Endothelial cell of umbilical vein (primary cell): ENCODE data around the gene MAPKAP1. TPM values are rescaled to one million over a fixed set of nuclear protein-coding genes. Genes with fewer than 3 reads are reported as not detected.

ENCODE experiments used
- BruUV-seq: library from RNA; stranded (reverse); fragments of 400-500 nt; replicated peaks from 2 replicates; lab custom pipeline; 2021; lab: Mats Ljungman, UMichigan
- CTCF ChIA-PET: fragments of 300-600, 350-600 bp; sonication (Branson Sonifier 250); formaldehyde crosslinking; loops from one replicate; lab custom pipeline; 2021; ENCODE audit warnings: antibody characterized with exemption, inconsistent platforms; lab: Charles Lee
- POLR2A ChIA-PET: fragments of 300-600, 350-600 bp; sonication (Branson Sonifier 250); formaldehyde crosslinking; loops from one replicate; lab custom pipeline; 2021; ENCODE audit warnings: antibody characterized with exemption, inconsistent platforms; lab: Charles Lee
- DNase-seq: peaks from one replicate; pipeline ENCODE4 v3.0.0-alpha.2; 2011; ENCODE audit warnings: low read depth, low spot score
- FAIRE-seq: peaks from 2 replicates; lab custom pipeline; 2011; peaks lifted over from hg19 to GRCh38; lab: Jason Lieb, UNC
- H2AFZ ChIP-seq: 2 replicates; pipeline ENCODE4 v1.6.0; 2012; ENCODE audit warnings: low read depth, low read length, control low read depth, inconsistent platforms
- H3K27ac ChIP-seq: 2 replicates; pipeline ENCODE4 v1.5.1; 2011; ENCODE audit warnings: low read depth, mild to moderate bottlenecking, control low read depth, low read length, moderate library complexity; ENCODE audit not compliant: insufficient read depth
- H3K27me3 ChIP-seq, 2 experiments: 2 replicates each; pipeline versions ENCODE4 v1.6.0 to v1.6.1; 2011; ENCODE audit warnings: low read length in 2 of 2, mixed read lengths in 1 of 2; ENCODE audit not compliant: control insufficient read depth in 2 of 2, insufficient read depth in 2 of 2
- H3K36me3 ChIP-seq, 2 experiments: 2 replicates in 1 of 2; 3 replicates in 1 of 2; pipeline ENCODE4 v1.5.1; 2011; ENCODE audit warnings: low read length in 2 of 2, mild to moderate bottlenecking in 1 of 2, moderate library complexity in 1 of 2; ENCODE audit not compliant: control insufficient read depth in 2 of 2, insufficient read depth in 2 of 2; ENCODE audit errors: extremely low read depth in 1 of 2
- H3K4me1 ChIP-seq: 3 replicates; pipeline ENCODE4 v1.5.1; 2011; ENCODE audit warnings: mild to moderate bottlenecking, low read length; ENCODE audit not compliant: control insufficient read depth, insufficient read depth; ENCODE audit errors: extremely low read depth
- H3K4me2 ChIP-seq: 2 replicates; pipeline ENCODE4 v1.6.1; 2011; ENCODE audit warnings: low read length, control low read depth, mixed read lengths; ENCODE audit not compliant: insufficient read depth
- H3K4me3 ChIP-seq, 3 experiments: fragments of 200-600 bp in 1 of 3; sonication (generic), shearing (Covaris generic) in 1 of 3; replicated peaks in 1 of 3; 2 replicates each; pipeline ENCODE4 v1.5.1; 2011 to 2016; ENCODE audit warnings: control low read depth in 3 of 3, low read length in 3 of 3, mild to moderate bottlenecking in 2 of 3, inconsistent platforms in 1 of 3, low read depth in 1 of 3, moderate library complexity in 1 of 3; ENCODE audit not compliant: insufficient read depth in 1 of 3
- H3K79me2 ChIP-seq: 2 replicates; pipeline ENCODE4 v1.6.0; 2012; ENCODE audit warnings: low read length, inconsistent platforms; ENCODE audit not compliant: control insufficient read depth, insufficient read depth
- H3K9ac ChIP-seq: replicated peaks from 2 replicates; pipeline ENCODE3; 2011; ENCODE audit warnings: low read length, control low read depth; ENCODE audit not compliant: insufficient read depth; ENCODE audit errors: extremely low read depth
- H3K9me1 ChIP-seq: replicated peaks from 3 replicates; pipeline ENCODE4 v1.6.0; 2011; ENCODE audit warnings: mild to moderate bottlenecking, low read length; ENCODE audit not compliant: control insufficient read depth, insufficient read depth; ENCODE audit errors: extremely low read depth
- H3K9me3 ChIP-seq: replicated peaks from 2 replicates; pipeline ENCODE4 v1.5.1; 2012; ENCODE audit warnings: low read length, inconsistent platforms; ENCODE audit not compliant: control insufficient read depth, insufficient read depth
- H4K20me1 ChIP-seq: replicated peaks from 2 replicates; pipeline ENCODE3; 2011; ENCODE audit warnings: mild to moderate bottlenecking, low read length; ENCODE audit not compliant: control insufficient read depth, insufficient read depth; ENCODE audit errors: extremely low read depth
- EZH2 ChIP-seq: IDR thresholded peaks from 2 replicates; pipeline ENCODE4 v1.6.1; 2012; ENCODE audit warnings: borderline replicate concordance, low read depth, mild to moderate bottlenecking, moderate library complexity, low read length, inconsistent platforms; ENCODE audit not compliant: severe bottlenecking
- FOS ChIP-seq: IDR thresholded peaks from 2 replicates; pipeline ENCODE4 v1.6.1; 2011; ENCODE audit warnings: mild to moderate bottlenecking, low read length, moderate library complexity, borderline replicate concordance; ENCODE audit not compliant: insufficient read depth
- GATA2 ChIP-seq: IDR thresholded peaks from 2 replicates; pipeline ENCODE4 v1.7.0; 2011; ENCODE audit warnings: low read depth, mild to moderate bottlenecking, moderate library complexity, mixed read lengths, low read length; ENCODE audit not compliant: insufficient read length, insufficient read depth
- JUN ChIP-seq: IDR thresholded peaks from 2 replicates; pipeline ENCODE4 v1.6.1; 2011; ENCODE audit warnings: borderline replicate concordance, low read depth; ENCODE audit not compliant: insufficient read length, insufficient read depth
- MYC ChIP-seq: IDR thresholded peaks from one replicate; pipeline ENCODE4 v1.6.1; 2011; ENCODE audit warnings: mild to moderate bottlenecking, low read depth, low read length
- POLR2A ChIP-seq: IDR thresholded peaks from 2 replicates; pipeline ENCODE4 v1.6.1; 2012; ENCODE audit warnings: low read depth, mild to moderate bottlenecking, control low read depth, low read length
- POLR2AphosphoS5 ChIP-seq: IDR thresholded peaks from 2 replicates; pipeline ENCODE4 v1.6.1; 2012; ENCODE audit warnings: low read depth, mild to moderate bottlenecking, control low read depth, low read length, moderate library complexity; ENCODE audit not compliant: insufficient read depth
- dilution Hi-C: fragments of 300-500 bp; cut with MboI; formaldehyde crosslinking; loops from one replicate; pipeline ENCODE4 v1.15.0; 2019; ENCODE audit warnings: low sequenced_read_pairs; ENCODE audit not compliant: extremely low pct_ligation_motif_present
- intact Hi-C: fragments of 100-400 bp; cut with micrococcal nuclease; formaldehyde crosslinking; loops from one replicate; pipeline ENCODE4 v1.10.0; 2022
- polyA plus RNA-seq, 4 experiments: library from polyadenylated mRNA; depleted of rRNA in 3 of 4; stranded (reverse) in 3 of 4; unstranded in 1 of 4; fragments of >200 nt; gene quantifications; 2 replicates each; pipeline versions ENCODE4 v1.2.1 to v1.2.3, GENCODE V29; 2011 to 2012; ENCODE audit warnings: missing spikeins in 1 of 4
- total RNA-seq: library from RNA; stranded (reverse); gene quantifications from 2 replicates; pipeline ENCODE4 v1.2.3, GENCODE V29; 2021
- TF ChIP-seq, protein P1 (sequence below), 2 donors: IDR thresholded peaks; 1 replicate in 1 of 2; 2 replicates in 1 of 2; pipeline ENCODE4 v1.5.1; 2011; ENCODE audit warnings: low read length in 2 of 2, mild to moderate bottlenecking in 2 of 2, moderate library complexity in 2 of 2, control low read depth in 1 of 2, inconsistent platforms in 1 of 2, low read depth in 1 of 2; ENCODE audit not compliant: insufficient read depth in 1 of 2; ENCODE audit errors: extremely low read depth in 1 of 2
- TF ChIP-seq, protein P2 (sequence below): IDR thresholded peaks from 2 replicates; pipeline ENCODE4 v1.6.1; 2011; ENCODE audit not compliant: insufficient read depth, insufficient read length

MAPKAP1 gene
- total and polyA plus RNA-seq, 2 donors (not counting 3 experiments of a cell fraction or from before 2014, with no cell fraction given) = 61.9 to 99.1 TPM

DNA sequence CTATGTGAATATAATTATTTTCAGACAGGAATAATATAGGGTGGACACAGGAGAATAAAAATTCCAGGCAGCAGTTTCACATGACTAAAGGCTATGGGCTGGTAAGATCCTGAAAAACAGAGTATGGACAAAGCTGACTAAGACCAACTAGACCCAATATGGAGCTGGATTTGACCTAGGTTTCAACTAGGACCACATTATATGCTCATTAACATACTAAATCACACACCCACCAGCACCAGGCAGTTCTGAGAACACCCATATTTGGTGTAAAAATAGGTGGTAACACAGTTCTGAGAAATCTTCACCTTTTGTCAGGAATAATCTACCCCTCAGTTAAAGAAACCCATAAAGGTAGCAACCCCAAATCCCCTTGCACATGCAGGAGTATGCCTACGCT is 64.7 kb downstream of the MAPKAP1 start:
- no TSS peak for BruUV-seq
- H3K27ac ChIP-seq = no peak overlapping the region
- dilution Hi-C loops = no loop called here
- H3K9ac ChIP-seq = no peak overlapping the region
- H2AFZ ChIP-seq = no peak overlapping the region
- H3K9me3 ChIP-seq = no peaks in the 10 kb centered on the region
- FAIRE-seq (no peak), DNase-seq (no peak)
- H3K4me1 ChIP-seq = peaks cover 16% of the 10 kb centered on the region
- TF ChIP-seq POLR2A = no peak
- TF ChIP-seq FOS = no peak
- TF ChIP-seq JUN = no peak
- TF ChIP-seq POLR2AphosphoS5 = no peak
- TF ChIP-seq, protein P1, sequence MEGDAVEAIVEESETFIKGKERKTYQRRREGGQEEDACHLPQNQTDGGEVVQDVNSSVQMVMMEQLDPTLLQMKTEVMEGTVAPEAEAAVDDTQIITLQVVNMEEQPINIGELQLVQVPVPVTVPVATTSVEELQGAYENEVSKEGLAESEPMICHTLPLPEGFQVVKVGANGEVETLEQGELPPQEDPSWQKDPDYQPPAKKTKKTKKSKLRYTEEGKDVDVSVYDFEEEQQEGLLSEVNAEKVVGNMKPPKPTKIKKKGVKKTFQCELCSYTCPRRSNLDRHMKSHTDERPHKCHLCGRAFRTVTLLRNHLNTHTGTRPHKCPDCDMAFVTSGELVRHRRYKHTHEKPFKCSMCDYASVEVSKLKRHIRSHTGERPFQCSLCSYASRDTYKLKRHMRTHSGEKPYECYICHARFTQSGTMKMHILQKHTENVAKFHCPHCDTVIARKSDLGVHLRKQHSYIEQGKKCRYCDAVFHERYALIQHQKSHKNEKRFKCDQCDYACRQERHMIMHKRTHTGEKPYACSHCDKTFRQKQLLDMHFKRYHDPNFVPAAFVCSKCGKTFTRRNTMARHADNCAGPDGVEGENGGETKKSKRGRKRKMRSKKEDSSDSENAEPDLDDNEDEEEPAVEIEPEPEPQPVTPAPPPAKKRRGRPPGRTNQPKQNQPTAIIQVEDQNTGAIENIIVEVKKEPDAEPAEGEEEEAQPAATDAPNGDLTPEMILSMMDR (IDR thresholded peaks at IDR 0.05; ENCODE audit: extremely low read depth in 1 of 2, insufficient read depth in 1 of 2, low read depth in 1 of 2, low read length in 2 of 2) = no peak
- no peaks in the 10 kb centered on the region for H3K36me3 ChIP-seq
- H3K9me1 ChIP-seq = no peaks in the 10 kb centered on the region
- H4K20me1 ChIP-seq = no peaks in the 10 kb centered on the region
- ChIA-PET CTCF (interaction anchor here (0.7 kb wide), 1 partner anchor 92 kb away, joined by 3 read pairs; no protein-coding TSS in a partner anchor), POLR2A (no interaction called here)
- intact Hi-C loops = no loop called here
- H3K4me3 ChIP-seq = no peak overlapping the region
- H3K4me2 ChIP-seq = no peak overlapping the region
- H3K79me2 ChIP-seq = peaks cover 44% of the 10 kb centered on the region
- no peaks in the 10 kb centered on the region for H3K27me3 ChIP-seq

GRCh38 chr9:125639057-125639456 is 68.0 kb downstream of the MAPKAP1 start:
- CTCF ChIA-PET = interaction anchor here (1.5 kb wide), 1 partner anchor 80 kb away, joined by 4 read pairs; no protein-coding TSS in a partner anchor
- H3K4me1 ChIP-seq = peaks cover 7% of the 10 kb centered on the region

More at GRCh38 chr9:125639057-125639456, 68.0 kb downstream of the MAPKAP1 start:
- H3K9ac ChIP-seq = no peak overlapping the region
- no peaks in the 10 kb centered on the region for H3K36me3 ChIP-seq
- dilution Hi-C loops = no loop called here
- no peaks in the 10 kb centered on the region for H3K9me1 ChIP-seq
- no peak overlapping the region for H3K4me2 ChIP-seq
- POLR2A ChIA-PET = no interaction called here
- no peak for DNase-seq
- H2AFZ ChIP-seq = no peak overlapping the region
- H3K27me3 ChIP-seq = no peaks in the 10 kb centered on the region
- no peaks in the 10 kb centered on the region for H4K20me1 ChIP-seq
- H3K27ac ChIP-seq = no peak overlapping the region
- no peak overlapping the region for H3K4me3 ChIP-seq
- no peak for FAIRE-seq
- BruUV-seq = no TSS peak
- TF ChIP-seq FOS = no peak
- no peak for TF ChIP-seq EZH2
- TF ChIP-seq JUN = no peak
- no peak for TF ChIP-seq MYC
- TF ChIP-seq POLR2AphosphoS5 = no peak
- TF ChIP-seq, protein P2, sequence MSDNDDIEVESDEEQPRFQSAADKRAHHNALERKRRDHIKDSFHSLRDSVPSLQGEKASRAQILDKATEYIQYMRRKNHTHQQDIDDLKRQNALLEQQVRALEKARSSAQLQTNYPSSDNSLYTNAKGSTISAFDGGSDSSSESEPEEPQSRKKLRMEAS = no peak
- TF ChIP-seq, protein P1 (IDR thresholded peaks at IDR 0.05; ENCODE audit: extremely low read depth in 1 of 2, insufficient read depth in 1 of 2, low read depth in 1 of 2, low read length in 2 of 2) = no peak
- TF ChIP-seq GATA2 = no peak
- no peak for TF ChIP-seq POLR2A
- intact Hi-C loops = no loop called here
- peaks cover 46% of the 10 kb centered on the region for H3K79me2 ChIP-seq
- no peaks in the 10 kb centered on the region for H3K9me3 ChIP-seq
